ENCODE data around the gene TGIF1. TPM values are rescaled to one million over a fixed set of nuclear protein-coding genes. Genes with fewer than 3 reads are reported as not detected.

Gene TGIF1
- total and polyA plus RNA-seq, 9 of the 15 experiments (the other 6 are each of a cell fraction or from before 2014, with no cell fraction given), result 16.1 to 77.7 (median 44.6) TPM

- Histone ChIP-seq H3K36me3 (ENCODE audit: control insufficient read depth, insufficient read depth, low read length) (no peaks in the 10 kb centered on the region), H4K20me1 (replicated peaks; ENCODE audit: control insufficient read depth, insufficient read depth, low read length) (no peaks in the 10 kb centered on the region), H3K27me3 (ENCODE audit: control insufficient read depth in 2 of 2, insufficient read depth in 2 of 2, low read length in 2 of 2) (no peaks in the 10 kb centered on the region), H3K4me2 (ENCODE audit: insufficient read depth, low read length) (no peak overlapping the region), H3K27ac (ENCODE audit: extremely low read depth, low read depth, low read length) (no peak overlapping the region), H3K4me3 (no peak overlapping the region), H3K9ac (ENCODE audit: insufficient read depth in 1 of 2, low read depth in 2 of 2, low read length in 2 of 2) (no peak overlapping the region), H3K9me1 (ENCODE audit: control insufficient read depth, insufficient read depth, low read length) (no peaks in the 10 kb centered on the region), H2AFZ (ENCODE audit: low read depth, low read length) (peak overlapping the region; percentile 36; the same call in 1 of the 2 replicates), H3K4me1 (replicated peaks in 1 of 2; ENCODE audit: control insufficient read depth in 2 of 2, insufficient read depth in 2 of 2, low read length in 2 of 2) (peaks cover 3 to 5% of the 10 kb centered on the region in 2 experiments; a peak in 2 of 5 replicates), H3K79me2 (ENCODE audit: control insufficient read depth, insufficient read depth, low read length) (no peaks in the 10 kb centered on the region), H3K9me3 (replicated peaks; ENCODE audit: control insufficient read depth, insufficient read depth, low read depth, low read length) (no peaks in the 10 kb centered on the region)
- ChIA-PET POLR2A (interaction anchor here (0.7 to 1.7 kb wide), 5 partner anchors 11 to 99 kb away, joined by 3 to 6 read pairs (median 4); no protein-coding TSS in a partner anchor), CTCF (ENCODE audit: low intra/inter-chr PET ratio) (no interaction called here)
- no peak for DNase-seq (ENCODE audit: extremely low read depth in 1 of 4, low spot score in 3 of 4)
- no peak for FAIRE-seq
- BruUV-seq (replicated peaks), result no TSS peak
- intact Hi-C loops (cut with micrococcal nuclease) (loop anchor here (5.0 kb wide), 1 partner anchor 83 kb away; no protein-coding TSS in a partner anchor), in situ Hi-C loops (cut with MboI) (no loop called here)
- ATAC-seq, result no peak
- TF ChIP-seq ID3 (CRISPR knock-in tag; IDR thresholded peaks at IDR 0.05) (no peak), ID3 (tag; IDR thresholded peaks at IDR 0.05) (no peak), ZNF134 (CRISPR knock-in tag; conservative IDR thresholded peaks at IDR 0.05) (no peak), FOXP1 (CRISPR knock-in tag; IDR thresholded peaks at IDR 0.05) (no peak), PHF8 (IDR thresholded peaks at IDR 0.05; ENCODE audit: borderline replicate concordance, low read length) (no peak), ZNF282 (CRISPR knock-in tag; IDR thresholded peaks at IDR 0.05) (no peak), ARID3A (IDR thresholded peaks at IDR 0.05; ENCODE audit: borderline replicate concordance, low read depth, low read length) (no peak), USF1 (CRISPR knock-in tag; IDR thresholded peaks at IDR 0.05) (peak; percentile 46; the same call in 1 of the 2 replicates), PREB (CRISPR knock-in tag; IDR thresholded peaks at IDR 0.05) (no peak), FOXJ2 (tag; IDR thresholded peaks at IDR 0.05) (no peak), RAD51 (IDR thresholded peaks at IDR 0.05; ENCODE audit: borderline replicate concordance, low read depth) (0 out of 2 replicates have a peak, but pooled peaks have one; percentile 41), CBFB (CRISPR knock-in tag; IDR thresholded peaks at IDR 0.05) (no peak), TFE3 (CRISPR knock-in tag; IDR thresholded peaks at IDR 0.05) (peak; percentile 88), NFE2 (IDR thresholded peaks at IDR 0.05; ENCODE audit: low read depth) (0 out of 2 replicates have a peak, but pooled peaks have one; percentile 21), TOE1 (IDR thresholded peaks at IDR 0.05; ENCODE audit: borderline replicate concordance) (peak; percentile 55; the same call in 1 of the 2 replicates), TOE1 (CRISPR knock-in tag; IDR thresholded peaks at IDR 0.05; ENCODE audit: borderline replicate concordance, low read depth) (no peak)
- WGBS (ENCODE audit: insufficient coverage, low coverage, missing lambda C conversion rate), result 23% methylated on average over 5 of the region's 5 CpGs
These were observed 54.7 kb downstream of the TGIF1 start for GRCh38 chr18:3504637-3505036.

All from K562 (cell line).